Mononuclear cell (primary cell): ENCODE data around the gene IRF7. TPM values are rescaled to one million over a fixed set of nuclear protein-coding genes. Genes with fewer than 3 reads are reported as not detected.
"Not testable (repeated sequence)": the region's sequence is repeated elsewhere in the genome, so short reads cannot be mapped to it uniquely, and the experiment has no call there.

Experiments
- H3K27me3 ChIP-seq: 2 replicates; pipeline ENCODE4 v1.6.0; 2011; ENCODE audit warnings: low read length, control low read depth; ENCODE audit not compliant: insufficient read depth
- H3K4me1 ChIP-seq: 2 replicates; pipeline ENCODE4 v1.5.1; 2011; ENCODE audit warnings: mild to moderate bottlenecking, low read length, control low read depth; ENCODE audit not compliant: insufficient read depth
- H3K4me3 ChIP-seq: 2 replicates; pipeline ENCODE4 v1.5.1; 2011; ENCODE audit warnings: mild to moderate bottlenecking, low read length, moderate library complexity
- H3K9me3 ChIP-seq: 2 replicates; pipeline ENCODE4 v1.5.1; 2011; ENCODE audit warnings: low read depth, mild to moderate bottlenecking, control low read depth, low read length
- total RNA-seq: library from RNA; depleted of rRNA; stranded (reverse); fragments of >200 nt; gene quantifications from one replicate; pipeline ENCODE4 v1.2.3, GENCODE V29; 2012

IRF7 gene
- total RNA-seq, 1 donor: 50.9 TPM

DNA sequence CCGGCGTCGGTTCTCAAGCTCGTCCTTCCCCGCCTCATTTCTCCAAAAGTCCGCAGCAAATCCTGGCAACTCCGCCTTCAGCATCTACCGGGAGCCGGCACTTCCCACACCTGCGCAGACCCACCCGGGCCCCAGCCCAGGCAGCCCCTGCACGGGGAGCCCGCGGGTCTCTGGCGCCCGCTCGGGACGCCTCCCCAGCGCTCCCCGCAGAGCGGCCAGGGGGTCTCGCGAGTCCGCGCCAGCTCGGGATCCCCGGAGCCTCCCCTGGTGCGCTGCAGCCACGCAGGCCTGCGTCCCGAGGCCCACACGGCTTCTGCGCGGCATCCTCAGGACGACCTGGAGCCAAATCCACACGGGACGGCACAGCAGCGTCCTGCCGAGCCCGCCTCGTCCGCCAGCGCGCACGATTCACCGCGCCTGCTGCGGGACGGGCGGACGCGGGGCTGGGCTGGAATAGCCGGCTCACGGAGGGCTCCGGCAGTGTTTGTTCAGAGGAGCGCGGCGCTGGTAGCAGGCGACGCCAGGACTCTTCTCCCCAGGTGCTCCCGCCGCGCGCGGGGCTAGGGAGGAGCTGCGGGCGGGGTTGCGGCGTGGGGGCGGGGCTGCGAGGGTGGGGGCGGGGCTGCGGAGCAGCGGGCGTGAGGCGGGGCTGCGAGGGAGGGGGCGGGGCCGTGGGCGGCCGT lies 40.3 kb downstream of the IRF7 start:
- no peaks in the 10 kb centered on the region for H3K9me3 ChIP-seq
- H3K4me1 ChIP-seq: peaks cover 40% of the 10 kb centered on the region
- peaks cover 7% of the 10 kb centered on the region for H3K27me3 ChIP-seq
- peak overlapping the region; percentile 38 for H3K4me3 ChIP-seq

DNA sequence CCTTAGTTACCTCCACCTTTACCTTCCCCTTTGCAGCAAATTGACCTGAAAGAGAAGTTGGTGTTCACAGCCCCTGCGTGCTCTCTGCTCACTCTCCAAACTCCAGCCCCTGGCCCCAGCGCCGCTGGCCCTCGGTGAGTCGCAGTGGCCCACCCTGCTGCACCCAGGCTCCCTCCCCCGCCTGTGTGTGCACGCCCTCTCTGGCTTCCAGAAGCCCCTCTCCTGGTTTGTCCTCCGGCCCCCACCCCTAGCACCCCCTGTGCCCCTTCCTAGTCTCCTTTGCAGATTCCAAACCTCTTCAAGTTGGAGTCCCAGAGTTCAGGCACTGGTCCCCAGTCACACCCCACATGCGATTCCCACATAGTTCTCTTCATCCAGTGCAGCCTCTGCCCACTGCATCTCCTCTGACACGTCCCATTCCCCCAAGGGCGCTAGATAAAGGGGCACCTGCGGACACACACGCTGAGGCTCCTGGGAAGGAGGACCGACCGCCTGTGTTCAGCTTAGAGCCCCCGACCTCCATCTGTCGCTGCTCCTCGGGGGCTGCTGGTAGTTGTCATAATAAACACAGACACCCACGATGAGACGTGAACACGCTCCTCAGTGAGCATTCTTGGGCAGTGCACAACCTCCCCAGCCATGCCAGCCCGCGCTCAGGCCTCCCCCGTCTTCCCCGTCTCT lies 41.0 kb downstream of the IRF7 start:
- H3K4me1 ChIP-seq: peaks cover 37% of the 10 kb centered on the region
- no peak overlapping the region for H3K4me3 ChIP-seq
- no peaks in the 10 kb centered on the region for H3K9me3 ChIP-seq
- peaks cover 7% of the 10 kb centered on the region for H3K27me3 ChIP-seq

DNA sequence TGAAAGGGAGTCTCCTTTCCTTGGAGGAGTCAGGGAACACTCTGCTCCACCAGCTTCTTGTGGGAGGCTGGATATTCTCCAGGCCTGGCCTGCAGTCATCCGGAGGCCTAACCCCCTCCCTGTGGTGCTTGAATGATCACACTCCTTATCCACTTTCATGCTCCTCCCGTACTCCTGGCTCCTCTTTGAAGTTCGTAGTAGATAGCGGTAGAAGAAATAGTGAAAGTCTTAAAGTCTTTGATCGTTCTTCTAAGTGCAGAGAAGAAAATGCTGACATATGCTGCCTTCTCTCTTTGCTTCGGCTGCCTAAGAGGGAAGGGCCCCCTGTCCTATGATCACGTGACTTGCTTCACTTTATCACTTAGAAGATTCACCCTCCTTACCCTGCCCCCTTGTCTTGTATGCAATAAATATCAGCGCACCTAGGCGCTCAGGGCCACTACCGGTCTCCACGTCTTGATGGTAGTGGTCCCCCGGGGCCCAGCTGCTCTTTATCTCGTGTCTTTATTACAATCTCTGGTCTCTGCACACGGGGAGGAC lies 41.6 kb downstream of the IRF7 start:
- H3K27me3 ChIP-seq, H3K4me3 ChIP-seq, H3K9me3 ChIP-seq: not testable (repeated sequence)
- peaks cover 36% of the 10 kb centered on the region for H3K4me1 ChIP-seq

DNA sequence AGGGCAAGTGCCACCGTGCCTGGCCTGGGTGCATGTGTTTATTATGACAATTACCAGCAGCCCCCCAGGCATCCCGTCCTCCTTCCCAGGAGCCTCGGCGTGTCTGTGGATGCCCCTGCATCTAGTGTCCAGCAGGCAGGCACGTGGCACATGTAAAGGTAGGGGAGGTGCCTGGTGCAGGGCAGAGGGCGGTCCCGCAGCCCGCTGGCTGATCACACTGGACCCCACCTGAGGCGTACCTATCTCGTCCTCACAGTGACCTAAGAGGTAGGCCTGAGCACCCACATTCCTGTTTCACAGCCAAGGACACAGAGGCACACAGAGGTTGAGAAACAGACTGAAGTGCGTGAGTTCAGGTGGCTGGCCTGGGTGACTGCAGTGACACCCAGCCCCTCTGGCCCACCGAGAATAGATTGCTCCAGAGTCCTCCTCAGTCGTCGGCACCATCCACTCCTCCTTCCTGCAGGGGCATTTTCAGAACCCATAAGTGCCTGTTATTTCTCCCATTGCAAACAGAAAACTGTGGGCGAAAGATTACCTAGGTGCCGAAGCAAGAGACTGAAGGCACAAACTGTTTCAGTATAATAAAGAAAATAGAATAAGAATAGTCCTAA lies 42.5 kb downstream of the IRF7 start:
- H3K9me3 ChIP-seq: no peaks in the 10 kb centered on the region
- H3K27me3 ChIP-seq: peaks cover 7% of the 10 kb centered on the region
- H3K4me3 ChIP-seq: no peak overlapping the region
- H3K4me1 ChIP-seq: peaks cover 32% of the 10 kb centered on the region

DNA sequence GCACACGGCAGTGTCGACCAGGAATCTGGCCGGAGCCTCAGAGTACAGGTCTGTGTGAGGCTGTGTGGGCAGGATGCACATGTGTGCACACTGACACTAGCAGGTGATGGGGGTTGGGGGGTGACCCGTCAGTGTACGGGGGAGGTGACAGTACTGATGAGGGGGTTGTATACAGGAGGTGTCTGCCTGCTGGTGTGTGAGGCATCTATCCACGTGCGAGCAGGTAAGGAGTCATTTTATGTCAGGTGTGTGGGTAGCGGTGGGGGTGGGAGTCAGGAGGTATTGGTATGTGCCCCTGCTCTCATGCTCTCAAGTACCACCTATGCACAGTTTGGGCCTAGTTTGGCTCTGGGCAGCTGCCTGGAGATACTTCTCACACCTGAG lies 44.0 kb downstream of the IRF7 start:
- Histone ChIP-seq H3K27me3 (peaks cover 7% of the 10 kb centered on the region), H3K9me3 (no peaks in the 10 kb centered on the region), H3K4me1 (peaks cover 18% of the 10 kb centered on the region), H3K4me3 (no peak overlapping the region)

DNA sequence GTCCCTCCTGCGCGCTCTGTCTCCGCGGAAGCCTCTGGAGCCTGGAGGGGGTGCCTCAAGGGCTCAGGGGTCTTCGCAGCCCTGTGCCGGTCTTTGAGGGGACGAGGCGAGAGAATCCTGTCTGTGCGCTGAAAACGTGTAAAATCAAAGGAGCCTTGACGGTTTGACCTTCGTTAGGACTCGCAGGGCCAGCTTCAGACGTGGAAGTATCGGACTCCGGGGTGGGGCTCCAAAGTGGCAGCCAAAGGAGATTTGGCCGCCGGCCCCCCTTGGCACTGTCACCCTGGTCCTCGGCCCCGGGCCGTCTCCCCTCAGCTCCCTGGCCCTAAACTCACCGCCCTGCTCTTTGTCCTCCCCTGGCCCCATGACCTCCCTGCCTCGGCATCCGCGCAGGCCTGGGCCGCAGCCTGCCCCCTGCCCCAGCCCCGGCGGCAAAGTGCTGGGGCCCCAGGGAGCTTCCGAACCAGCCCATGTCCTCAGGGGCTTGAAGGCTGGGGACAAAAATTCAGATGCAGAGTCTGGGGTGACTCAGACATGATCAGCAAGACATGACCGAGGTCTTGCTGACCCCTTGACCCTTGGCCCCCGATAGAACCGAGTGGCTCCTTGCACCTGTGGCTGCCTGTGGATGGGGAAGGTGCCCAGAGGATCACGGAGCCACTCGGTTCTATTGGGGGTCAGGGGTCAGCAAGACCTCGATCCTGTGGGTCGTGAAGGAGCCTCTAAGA lies 46.4 kb downstream of the IRF7 start:
- Histone ChIP-seq H3K27me3 (peaks cover 3% of the 10 kb centered on the region), H3K4me1 (peaks cover 9% of the 10 kb centered on the region), H3K4me3 (peak overlapping the region; percentile 50), H3K9me3 (no peaks in the 10 kb centered on the region)

DNA sequence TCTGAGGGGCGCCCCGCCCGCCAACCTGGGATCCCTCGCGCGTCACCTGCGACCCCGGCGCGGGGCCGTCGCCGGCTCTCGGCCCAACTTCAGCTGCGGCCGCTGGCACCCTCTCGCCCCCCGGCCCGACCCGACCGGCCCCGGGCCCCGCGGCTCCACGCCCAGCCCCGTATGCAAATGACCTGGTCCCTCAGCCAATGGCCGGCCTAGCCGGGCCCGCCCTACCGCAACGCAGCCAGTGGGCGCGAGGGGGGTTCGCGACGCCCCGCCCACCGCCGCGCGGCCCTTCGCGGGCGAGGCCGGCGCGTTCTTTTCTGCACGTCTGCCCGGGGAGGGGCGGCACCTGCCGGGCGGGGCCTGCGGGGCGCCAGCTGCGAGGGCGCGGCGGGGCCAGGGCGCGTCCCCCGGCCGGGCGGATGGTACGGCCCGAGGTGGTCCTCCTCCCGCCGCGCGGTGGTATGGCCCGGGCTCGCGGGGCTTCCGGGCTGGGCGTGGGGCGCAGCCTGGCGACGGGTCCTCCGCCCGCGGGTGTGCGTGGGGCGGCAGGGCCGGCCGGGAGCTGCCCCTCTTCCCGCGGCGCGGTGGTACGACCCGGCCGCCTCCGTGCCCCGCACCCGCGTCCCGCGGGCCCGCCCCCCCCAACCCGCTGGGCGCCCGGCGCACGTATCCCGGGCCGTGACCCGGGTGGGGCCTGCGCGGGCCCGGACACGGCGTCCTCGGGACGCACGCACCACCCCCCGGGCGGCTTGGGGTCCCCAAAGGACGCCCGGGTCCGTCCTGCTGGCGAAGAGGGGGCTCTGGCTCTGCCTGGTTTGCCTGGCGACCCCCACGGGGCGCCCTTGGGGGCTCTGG lies 47.2 kb downstream of the IRF7 start:
- peaks cover 9% of the 10 kb centered on the region for H3K4me1 ChIP-seq
- H3K9me3 ChIP-seq: no peaks in the 10 kb centered on the region
- peak overlapping the region; percentile 50 for H3K4me3 ChIP-seq
- no peaks in the 10 kb centered on the region for H3K27me3 ChIP-seq

DNA sequence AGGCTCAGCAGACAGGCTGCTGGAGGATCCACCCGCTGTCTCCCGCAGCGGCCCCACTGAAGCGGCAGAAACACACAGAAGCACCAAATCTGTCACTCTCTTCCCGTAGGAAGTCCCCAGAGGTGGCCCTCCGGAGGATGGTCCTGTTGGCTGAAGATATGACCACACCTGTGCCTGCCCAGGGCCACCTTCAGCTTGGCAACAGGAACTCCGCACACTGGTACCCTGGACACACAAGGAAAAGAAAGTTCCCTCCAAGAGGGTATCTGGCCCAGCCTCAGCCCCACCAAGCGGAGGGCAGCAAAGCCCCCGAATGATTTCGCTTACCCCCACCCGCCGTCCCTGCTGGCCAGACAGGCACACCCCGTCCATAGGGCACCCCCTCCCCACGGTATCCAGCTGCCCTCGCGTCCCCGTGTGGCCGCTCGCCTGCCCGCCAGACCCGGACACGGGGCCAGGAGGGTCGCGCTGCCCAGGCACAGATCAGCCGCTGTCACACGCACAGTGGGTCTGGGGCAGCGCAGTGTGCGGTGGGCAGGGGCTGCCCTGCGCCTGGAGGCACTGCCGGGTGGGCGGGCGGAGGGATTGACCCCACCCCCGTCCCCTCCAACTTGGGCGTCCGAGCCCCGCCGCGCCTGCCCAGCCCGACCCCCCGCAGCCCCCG lies 48.0 kb downstream of the IRF7 start:
- Histone ChIP-seq H3K27me3 (no peaks in the 10 kb centered on the region), H3K9me3 (no peaks in the 10 kb centered on the region), H3K4me1 (peaks cover 9% of the 10 kb centered on the region), H3K4me3 (peak overlapping the region; percentile 50)

DNA sequence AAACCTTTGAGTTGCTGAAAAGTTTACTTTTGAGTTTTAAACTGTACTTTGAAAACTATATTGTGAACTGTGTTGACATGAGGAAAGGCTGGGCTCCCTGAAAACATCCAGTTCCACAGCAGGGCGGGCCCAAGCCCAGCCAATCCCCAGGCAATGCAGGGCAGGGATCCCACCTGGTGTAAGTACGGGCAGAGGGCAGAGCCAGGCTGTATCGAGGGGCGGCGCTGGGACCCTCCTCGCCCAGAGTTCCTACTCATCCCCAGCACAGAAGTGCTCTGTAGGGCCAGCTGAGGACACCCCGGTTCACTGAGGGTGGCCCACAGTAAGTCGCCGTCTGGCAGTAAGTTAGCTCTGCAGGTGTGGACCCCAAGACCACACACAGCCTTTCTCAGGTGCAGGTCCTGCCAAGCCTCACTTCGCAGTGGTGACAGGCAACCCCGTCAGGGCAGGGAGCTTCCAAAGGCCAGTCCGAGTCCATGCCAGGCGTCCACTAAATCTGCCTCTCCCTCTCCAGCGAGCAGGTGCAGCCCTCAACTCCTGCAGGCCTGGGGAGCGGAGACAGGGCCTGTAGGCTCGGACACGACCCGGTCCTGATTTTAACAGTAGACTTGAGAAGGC lies 48.6 kb downstream of the IRF7 start:
- H3K4me1 ChIP-seq: peaks cover 12% of the 10 kb centered on the region
- H3K9me3 ChIP-seq: no peaks in the 10 kb centered on the region

DNA sequence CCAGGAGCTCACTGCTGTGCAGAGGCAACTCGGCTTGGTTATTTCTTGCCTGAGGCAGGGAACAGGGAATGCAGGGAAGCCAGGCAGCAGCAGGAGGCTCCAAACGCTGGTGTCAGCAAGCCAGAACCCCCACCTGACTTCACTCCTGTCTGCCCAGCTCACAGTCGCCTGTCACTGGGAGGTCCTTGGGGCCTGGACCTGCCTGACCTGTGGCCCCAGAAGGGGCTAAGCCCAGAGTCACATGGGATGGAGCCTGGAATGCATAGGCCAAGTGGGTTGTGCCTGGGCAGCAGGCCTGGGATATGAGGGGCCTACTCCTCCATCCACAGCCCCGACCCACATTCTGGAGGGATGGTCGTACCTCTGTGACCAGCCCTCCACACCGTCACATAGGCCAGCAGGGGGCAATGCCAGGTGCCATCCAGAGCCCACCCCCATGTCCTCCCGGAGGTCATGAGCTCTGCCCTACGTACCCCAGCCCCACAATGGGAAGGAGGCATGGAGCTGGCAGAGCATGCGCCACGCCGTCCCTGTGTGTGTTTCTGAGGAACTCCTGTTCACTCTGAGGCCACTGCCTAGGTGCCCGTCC lies 49.7 kb downstream of the IRF7 start:
- H3K4me1 ChIP-seq: peaks cover 20% of the 10 kb centered on the region
- H3K27me3 ChIP-seq: no peaks in the 10 kb centered on the region
- no peak overlapping the region for H3K4me3 ChIP-seq
- no peaks in the 10 kb centered on the region for H3K9me3 ChIP-seq

More for the DNA sequence above, 48.6 kb downstream of the IRF7 start:
- H3K4me3 ChIP-seq: no peak overlapping the region
- H3K27me3 ChIP-seq: no peaks in the 10 kb centered on the region

DNA sequence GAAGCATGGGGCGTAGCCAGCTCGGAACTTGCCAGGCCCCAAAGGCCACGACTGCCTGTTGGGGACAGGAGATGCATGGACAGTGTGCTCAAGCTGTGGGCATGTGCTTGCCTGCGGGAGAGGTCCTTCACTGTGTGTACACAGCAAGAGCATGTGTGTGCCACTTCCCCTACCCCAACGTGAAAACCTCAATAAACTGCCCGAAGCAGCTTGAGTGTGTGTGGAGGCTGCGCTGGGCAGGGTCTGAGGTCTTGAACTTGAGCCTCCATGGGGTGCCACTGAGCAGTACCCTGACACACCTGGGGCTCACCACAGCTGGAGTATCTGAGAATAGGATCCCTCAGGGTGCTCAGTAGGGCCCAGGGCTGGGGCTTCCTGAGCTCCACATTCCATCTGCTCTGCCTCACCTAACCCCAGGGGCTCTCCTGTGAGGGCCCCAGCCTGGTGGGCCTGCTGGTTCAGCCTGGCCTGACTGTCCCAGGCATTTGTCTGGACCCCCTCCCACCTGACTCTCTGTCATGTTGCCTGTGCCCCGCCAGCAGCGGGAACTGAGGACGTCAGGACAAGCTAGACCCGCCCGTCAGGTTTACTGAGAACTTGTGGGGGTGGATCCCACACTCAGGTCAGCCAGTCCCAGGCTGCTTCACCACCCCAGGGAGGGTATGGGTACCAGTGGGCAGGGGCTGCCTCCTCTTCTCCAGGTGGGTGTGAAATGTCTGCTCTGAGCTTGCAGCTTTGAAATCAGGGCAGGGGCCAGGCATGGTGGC lies 51.8 kb downstream of the IRF7 start:
- H3K4me1 ChIP-seq: peaks cover 21% of the 10 kb centered on the region
- no peak overlapping the region for H3K4me3 ChIP-seq
- H3K9me3 ChIP-seq: no peaks in the 10 kb centered on the region
- H3K27me3 ChIP-seq: no peaks in the 10 kb centered on the region

DNA sequence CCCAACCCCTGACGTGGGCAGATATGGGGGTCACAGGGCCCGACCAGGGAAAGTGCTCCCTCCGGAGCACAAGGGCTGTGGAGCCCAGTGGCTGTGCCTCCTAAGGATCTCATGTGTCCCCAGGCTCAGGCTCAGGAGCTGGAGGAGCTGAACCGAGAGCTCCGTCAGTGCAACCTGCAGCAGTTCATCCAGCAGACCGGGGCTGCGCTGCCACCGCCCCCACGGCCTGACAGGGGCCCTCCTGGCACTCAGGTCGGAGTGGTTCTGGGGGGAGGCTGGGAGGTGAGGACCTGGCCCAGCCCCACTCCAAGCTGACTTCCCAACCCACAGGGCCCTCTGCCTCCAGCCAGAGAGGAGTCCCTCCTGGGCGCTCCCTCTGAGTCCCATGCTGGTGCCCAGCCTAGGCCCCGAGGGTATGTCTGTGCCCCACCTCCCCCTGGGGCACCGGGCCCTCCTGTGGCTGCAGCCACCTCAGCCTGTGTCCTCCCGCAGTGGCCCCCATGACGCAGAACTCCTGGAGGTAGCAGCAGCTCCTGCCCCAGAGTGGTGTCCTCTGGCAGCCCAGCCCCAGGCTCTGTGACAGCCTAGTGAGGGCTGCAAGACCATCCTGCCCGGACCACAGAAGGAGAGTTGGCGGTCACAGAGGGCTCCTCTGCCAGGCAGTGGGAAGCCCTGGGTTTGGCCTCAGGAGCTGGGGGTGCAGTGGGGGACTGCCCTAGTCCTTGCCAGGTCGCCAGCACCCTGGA lies 52.5 kb downstream of the IRF7 start:
- no peak overlapping the region for H3K4me3 ChIP-seq
- peaks cover 19% of the 10 kb centered on the region for H3K4me1 ChIP-seq
- no peaks in the 10 kb centered on the region for H3K9me3 ChIP-seq
- H3K27me3 ChIP-seq: no peaks in the 10 kb centered on the region
